ENCODE results near the gene TGFBR3L. TPM values are rescaled to one million over a fixed set of nuclear protein-coding genes. Genes with fewer than 3 reads are reported as not detected.

TGFBR3L gene
- total and polyA plus RNA-seq, 2 donors (not counting 3 experiments of a cell fraction or from before 2014, with no cell fraction given): 0.35 TPM; not detected in 1

DNA sequence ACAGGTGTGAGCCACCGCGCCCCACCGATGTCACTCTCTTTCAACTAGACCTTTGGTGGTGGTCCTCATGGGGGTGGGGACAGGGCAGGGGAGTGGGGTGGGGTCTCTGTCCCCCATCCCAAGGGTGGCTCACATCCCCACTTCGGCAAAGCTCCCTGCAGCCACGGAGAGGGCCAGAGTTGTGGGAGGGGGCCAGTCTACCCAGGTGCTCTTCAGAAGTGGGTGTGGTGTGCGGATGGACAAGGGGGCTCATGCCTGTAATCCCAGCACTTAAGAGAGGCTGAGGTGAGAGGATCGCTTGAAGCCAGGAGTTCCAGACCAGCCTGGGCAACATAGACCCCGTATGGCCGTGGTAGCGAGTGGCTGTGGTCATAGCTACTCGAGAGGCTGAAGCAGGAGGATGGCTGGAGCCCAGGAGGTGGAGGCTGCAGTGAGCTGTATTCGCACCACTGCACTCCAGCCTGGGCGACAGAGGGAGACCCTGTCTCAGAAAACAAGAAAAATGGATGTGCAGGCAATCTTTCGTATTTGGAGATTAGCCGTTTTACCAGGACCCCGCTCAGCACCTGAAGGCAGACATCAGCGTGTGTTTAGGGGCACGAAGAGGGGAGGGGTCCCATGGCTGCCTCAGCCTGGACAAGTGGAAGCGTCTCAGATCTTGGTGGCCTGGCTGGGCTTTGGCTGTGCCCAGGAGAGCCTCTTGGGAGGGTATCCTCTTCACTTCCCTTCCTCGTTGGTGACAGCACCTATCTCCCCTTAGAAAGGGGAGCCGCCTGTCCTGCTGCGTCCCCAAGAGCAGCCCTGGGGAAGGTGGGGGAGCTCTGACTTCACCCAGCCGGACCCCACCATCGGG, 846 bp downstream of the TGFBR3L start:
- FAIRE-seq (no peak), DNase-seq (ENCODE audit: low read depth, low spot score) (no peak)
- Histone ChIP-seq H3K79me2 (ENCODE audit: control insufficient read depth, insufficient read depth, low read length) (no peaks in the 10 kb centered on the region), H3K4me1 (ENCODE audit: control insufficient read depth, extremely low read depth, insufficient read depth, low read length) (peaks cover 11% of the 10 kb centered on the region), H3K9me3 (replicated peaks; ENCODE audit: control insufficient read depth, insufficient read depth, low read length) (no peaks in the 10 kb centered on the region), H3K4me2 (ENCODE audit: insufficient read depth, low read length) (no peak overlapping the region), H3K27me3 (ENCODE audit: control insufficient read depth in 2 of 2, insufficient read depth in 2 of 2, low read length in 2 of 2) (peaks cover 18 to 31% of the 10 kb centered on the region in 2 experiments), H3K27ac (ENCODE audit: insufficient read depth, low read depth, low read length) (no peak overlapping the region), H3K36me3 (ENCODE audit: control insufficient read depth in 2 of 2, extremely low read depth in 1 of 2, insufficient read depth in 2 of 2, low read length in 2 of 2) (peaks cover 0 to 15% of the 10 kb centered on the region in 2 experiments), H4K20me1 (replicated peaks; ENCODE audit: control insufficient read depth, extremely low read depth, insufficient read depth, low read length) (no peaks in the 10 kb centered on the region), H3K4me3 (replicated peaks in 1 of 3; ENCODE audit: insufficient read depth in 1 of 3, low read depth in 1 of 3, low read length in 3 of 3) (no peak overlapping the region), H3K9me1 (replicated peaks; ENCODE audit: control insufficient read depth, extremely low read depth, insufficient read depth, low read length) (no peaks in the 10 kb centered on the region), H3K9ac (replicated peaks; ENCODE audit: extremely low read depth, insufficient read depth, low read length) (no peak overlapping the region), H2AFZ (ENCODE audit: low read depth, low read length) (no peak overlapping the region)
- intact Hi-C loops (cut with micrococcal nuclease): no loop called here
- POLR2A ChIA-PET: no interaction called here
- CTCF ChIA-PET: interaction anchor here (1.1 to 2.2 kb wide), 2 partner anchors 12 to 347 kb away, joined by 3 to 7 read pairs; partner anchors contain the start of gene MAP2K7
- TF ChIP-seq, protein P1, sequence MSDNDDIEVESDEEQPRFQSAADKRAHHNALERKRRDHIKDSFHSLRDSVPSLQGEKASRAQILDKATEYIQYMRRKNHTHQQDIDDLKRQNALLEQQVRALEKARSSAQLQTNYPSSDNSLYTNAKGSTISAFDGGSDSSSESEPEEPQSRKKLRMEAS (IDR thresholded peaks at IDR 0.05; ENCODE audit: insufficient read depth, insufficient read length): no peak
- TF ChIP-seq POLR2AphosphoS5 (IDR thresholded peaks at IDR 0.05; ENCODE audit: insufficient read depth, low read depth, low read length): no peak
- no peak for TF ChIP-seq MYC (IDR thresholded peaks at IDR 0.05; ENCODE audit: low read depth, low read length)
- TF ChIP-seq, protein P2, sequence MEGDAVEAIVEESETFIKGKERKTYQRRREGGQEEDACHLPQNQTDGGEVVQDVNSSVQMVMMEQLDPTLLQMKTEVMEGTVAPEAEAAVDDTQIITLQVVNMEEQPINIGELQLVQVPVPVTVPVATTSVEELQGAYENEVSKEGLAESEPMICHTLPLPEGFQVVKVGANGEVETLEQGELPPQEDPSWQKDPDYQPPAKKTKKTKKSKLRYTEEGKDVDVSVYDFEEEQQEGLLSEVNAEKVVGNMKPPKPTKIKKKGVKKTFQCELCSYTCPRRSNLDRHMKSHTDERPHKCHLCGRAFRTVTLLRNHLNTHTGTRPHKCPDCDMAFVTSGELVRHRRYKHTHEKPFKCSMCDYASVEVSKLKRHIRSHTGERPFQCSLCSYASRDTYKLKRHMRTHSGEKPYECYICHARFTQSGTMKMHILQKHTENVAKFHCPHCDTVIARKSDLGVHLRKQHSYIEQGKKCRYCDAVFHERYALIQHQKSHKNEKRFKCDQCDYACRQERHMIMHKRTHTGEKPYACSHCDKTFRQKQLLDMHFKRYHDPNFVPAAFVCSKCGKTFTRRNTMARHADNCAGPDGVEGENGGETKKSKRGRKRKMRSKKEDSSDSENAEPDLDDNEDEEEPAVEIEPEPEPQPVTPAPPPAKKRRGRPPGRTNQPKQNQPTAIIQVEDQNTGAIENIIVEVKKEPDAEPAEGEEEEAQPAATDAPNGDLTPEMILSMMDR (IDR thresholded peaks at IDR 0.05; ENCODE audit: extremely low read depth in 1 of 2, insufficient read depth in 1 of 2, low read depth in 1 of 2, low read length in 2 of 2): no peak
- no peak for TF ChIP-seq FOS (IDR thresholded peaks at IDR 0.05; ENCODE audit: borderline replicate concordance, insufficient read depth, low read length)
- no peak for TF ChIP-seq POLR2A (IDR thresholded peaks at IDR 0.05; ENCODE audit: low read depth, low read length)
- no TSS peak for BruUV-seq (replicated peaks)
- dilution Hi-C loops (cut with MboI; ENCODE audit: extremely low pct_ligation_motif_present, low sequenced_read_pairs): no loop called here
